DND-41 (cell line): ENCODE data around the gene NAA50.

Source experiments
- CTCF ChIP-seq: IDR thresholded peaks from 2 replicates; pipeline ENCODE4 v1.5.1; 2012; ENCODE audit warnings: borderline replicate concordance, low read length, moderate library complexity, mild to moderate bottlenecking; ENCODE audit not compliant: poor library complexity, severe bottlenecking; ENCODE audit errors: extremely low read depth
- EZH2 ChIP-seq: IDR thresholded peaks from 3 replicates; pipeline ENCODE4 v1.6.1; 2012; ENCODE audit warnings: borderline replicate concordance, low read depth, mild to moderate bottlenecking, moderate library complexity, low read length, inconsistent platforms; ENCODE audit not compliant: severe bottlenecking

DNA sequence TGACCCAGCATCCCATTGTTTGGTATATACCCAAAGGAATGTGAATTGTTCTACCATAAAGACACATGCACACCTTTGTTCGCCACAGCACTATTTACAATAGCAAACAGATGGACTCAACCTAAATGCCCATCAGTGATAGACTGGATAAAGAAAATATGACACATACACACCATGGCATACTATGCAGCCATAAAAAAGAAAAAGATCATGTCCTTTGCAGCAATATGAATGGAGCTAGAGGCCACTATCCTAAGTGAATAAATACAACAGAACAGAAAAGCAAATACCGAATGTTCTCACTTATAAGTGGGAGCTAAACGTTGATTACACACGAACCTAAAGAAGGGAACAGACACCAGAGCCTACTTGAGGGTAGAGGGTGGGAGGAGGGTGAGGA lies 38.2 kb downstream of the NAA50 start:
- TF ChIP-seq CTCF (no peak), EZH2 (no peak)
